Measurements from ENCODE around the gene DUSP10.

DNA sequence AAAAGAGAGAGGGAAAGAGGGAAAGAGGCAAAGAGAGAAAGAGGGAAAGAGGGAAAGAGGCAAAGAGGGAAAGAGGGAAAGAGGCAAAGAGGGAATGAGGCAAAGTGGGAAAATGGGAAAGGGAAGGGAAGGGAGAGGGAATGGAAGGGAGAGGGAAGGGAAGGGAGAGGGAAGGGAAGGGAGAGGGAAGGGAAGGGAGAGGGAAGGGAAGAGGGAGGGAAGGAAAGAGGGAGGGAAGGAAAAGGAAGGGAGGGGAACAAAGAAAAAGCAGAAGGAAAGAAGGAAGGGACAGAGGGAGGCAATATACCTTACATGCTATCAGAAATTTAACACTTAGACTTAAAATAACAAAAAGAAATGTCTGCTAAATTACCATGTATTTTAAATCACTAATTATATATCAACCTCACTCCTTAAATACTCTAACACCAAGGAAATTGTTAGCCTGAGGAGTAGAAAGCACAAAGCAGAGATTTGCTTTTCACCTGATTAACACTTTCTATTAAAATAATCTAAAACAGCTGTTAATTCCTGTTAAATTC, 41.8 kb downstream of the DUSP10 start:
- TF ChIP-seq, protein P1, sequence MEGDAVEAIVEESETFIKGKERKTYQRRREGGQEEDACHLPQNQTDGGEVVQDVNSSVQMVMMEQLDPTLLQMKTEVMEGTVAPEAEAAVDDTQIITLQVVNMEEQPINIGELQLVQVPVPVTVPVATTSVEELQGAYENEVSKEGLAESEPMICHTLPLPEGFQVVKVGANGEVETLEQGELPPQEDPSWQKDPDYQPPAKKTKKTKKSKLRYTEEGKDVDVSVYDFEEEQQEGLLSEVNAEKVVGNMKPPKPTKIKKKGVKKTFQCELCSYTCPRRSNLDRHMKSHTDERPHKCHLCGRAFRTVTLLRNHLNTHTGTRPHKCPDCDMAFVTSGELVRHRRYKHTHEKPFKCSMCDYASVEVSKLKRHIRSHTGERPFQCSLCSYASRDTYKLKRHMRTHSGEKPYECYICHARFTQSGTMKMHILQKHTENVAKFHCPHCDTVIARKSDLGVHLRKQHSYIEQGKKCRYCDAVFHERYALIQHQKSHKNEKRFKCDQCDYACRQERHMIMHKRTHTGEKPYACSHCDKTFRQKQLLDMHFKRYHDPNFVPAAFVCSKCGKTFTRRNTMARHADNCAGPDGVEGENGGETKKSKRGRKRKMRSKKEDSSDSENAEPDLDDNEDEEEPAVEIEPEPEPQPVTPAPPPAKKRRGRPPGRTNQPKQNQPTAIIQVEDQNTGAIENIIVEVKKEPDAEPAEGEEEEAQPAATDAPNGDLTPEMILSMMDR (IDR thresholded peaks at IDR 0.05), result no peak
- TF ChIP-seq POLR2AphosphoS5 (IDR thresholded peaks at IDR 0.05) (no peak), POLR2A (IDR thresholded peaks at IDR 0.05) (no peak)

Measured in stomach (tissue), 4 donors.